Measurements from ENCODE around the gene RHEBL1. TPM values are rescaled to one million over a fixed set of nuclear protein-coding genes. Genes with fewer than 3 reads are reported as not detected.

Gene RHEBL1
- total RNA-seq, 1 donor from 2014 or later: 5.3 TPM

- Histone ChIP-seq H3K9me3 (ENCODE audit: low read depth) (no peaks in the 10 kb centered on the region), H3K9ac (no peak overlapping the region), H3K4me1 (peaks cover 25% of the 10 kb centered on the region), H3K36me3 (no peaks in the 10 kb centered on the region), H3K27ac (no peak overlapping the region), H2AFZ (replicated peaks) (no peak overlapping the region), H3K4me3 (no peak overlapping the region), H4K20me1 (ENCODE audit: low read depth) (peaks cover 27% of the 10 kb centered on the region), H3K4me2 (no peak overlapping the region), H3K79me2 (ENCODE audit: low read depth) (no peaks in the 10 kb centered on the region), H3K27me3 (peaks cover 34% of the 10 kb centered on the region), H3F3A (ENCODE audit: low read depth) (peaks cover 30% of the 10 kb centered on the region)
- peaks cover 24% of the 10 kb centered on the region for H3K4me1 Mint-ChIP-seq
- peaks cover 32% of the 10 kb centered on the region for H3K36me3 Mint-ChIP-seq
- no peak overlapping the region for H3K27ac Mint-ChIP-seq
- H3K4me3 Mint-ChIP-seq: no peak overlapping the region
- no peak for DNase-seq (ENCODE audit: low spot score)
- peaks cover 36% of the 10 kb centered on the region for H3K27me3 Mint-ChIP-seq (ENCODE audit: insufficient read depth, low read depth)
- no peaks in the 10 kb centered on the region for H3K9me3 Mint-ChIP-seq
- TF ChIP-seq EZH2 (IDR thresholded peaks at IDR 0.05) (no peak), CTCF (IDR thresholded peaks at IDR 0.05) (no peak), EZH2phosphoT487 (IDR thresholded peaks at IDR 0.05) (no peak)
Measured at GRCh38 chr12:49097381-49097780, 27.6 kb upstream of the RHEBL1 start.

- Histone ChIP-seq H3K9ac (no peak overlapping the region), H3K79me2 (ENCODE audit: low read depth) (no peaks in the 10 kb centered on the region), H3K4me2 (peak overlapping the region; percentile 76), H3K36me3 (no peaks in the 10 kb centered on the region), H4K20me1 (ENCODE audit: low read depth) (peaks cover 27% of the 10 kb centered on the region), H3K4me3 (peak overlapping the region; percentile 44), H3F3A (ENCODE audit: low read depth) (peaks cover 49% of the 10 kb centered on the region), H2AFZ (replicated peaks) (no peak overlapping the region), H3K9me3 (ENCODE audit: low read depth) (no peaks in the 10 kb centered on the region), H3K27me3 (peaks cover 58% of the 10 kb centered on the region), H3K27ac (no peak overlapping the region), H3K4me1 (peaks cover 35% of the 10 kb centered on the region)
- Mint-ChIP-seq H3K27ac (no peak overlapping the region), H3K9me3 (peaks cover 2% of the 10 kb centered on the region), H3K4me1 (peaks cover 43% of the 10 kb centered on the region), H3K36me3 (peaks cover 22% of the 10 kb centered on the region), H3K27me3 (ENCODE audit: insufficient read depth, low read depth) (peaks cover 59% of the 10 kb centered on the region), H3K4me3 (peak overlapping the region; percentile 68)
- DNase-seq (ENCODE audit: low spot score): no peak
- TF ChIP-seq EZH2phosphoT487 (IDR thresholded peaks at IDR 0.05): no peak
- TF ChIP-seq CTCF (IDR thresholded peaks at IDR 0.05): no peak
- no peak for TF ChIP-seq EZH2 (IDR thresholded peaks at IDR 0.05)
Measured at GRCh38 chr12:49094975-49095365, 25.2 kb upstream of the RHEBL1 start.

- Mint-ChIP-seq H3K9me3 (peaks cover 2% of the 10 kb centered on the region), H3K4me3 (peak within 1 kb of the TSS; percentile 73), H3K27me3 (ENCODE audit: insufficient read depth, low read depth) (peaks cover 61% of the 10 kb centered on the region), H3K4me1 (peaks cover 43% of the 10 kb centered on the region), H3K36me3 (peaks cover 22% of the 10 kb centered on the region), H3K27ac (no peak within 1 kb of the TSS)
- peak within 1 kb of the TSS; percentile 44 for H3K4me3 ChIP-seq
- H3K9me3 ChIP-seq (ENCODE audit: low read depth): no peaks in the 10 kb centered on the region
- H3K36me3 ChIP-seq: no peaks in the 10 kb centered on the region
- H3K4me1 ChIP-seq: peaks cover 40% of the 10 kb centered on the region
- peaks cover 27% of the 10 kb centered on the region for H4K20me1 ChIP-seq (ENCODE audit: low read depth)
- H2AFZ ChIP-seq (replicated peaks): no peak within 1 kb of the TSS
- TF ChIP-seq EZH2phosphoT487 (IDR thresholded peaks at IDR 0.05) (peak; percentile 80), CTCF (IDR thresholded peaks at IDR 0.05) (no peak), EZH2 (IDR thresholded peaks at IDR 0.05) (peak; percentile 81)
- H3K27ac ChIP-seq: no peak within 1 kb of the TSS
- no peak within 1 kb of the TSS for H3K9ac ChIP-seq
- no peaks in the 10 kb centered on the region for H3K79me2 ChIP-seq (ENCODE audit: low read depth)
- H3K27me3 ChIP-seq: peaks cover 64% of the 10 kb centered on the region
- peak; percentile 83 for DNase-seq (ENCODE audit: low spot score)
- peak within 1 kb of the TSS; percentile 76 for H3K4me2 ChIP-seq
- H3F3A ChIP-seq (ENCODE audit: low read depth): peaks cover 49% of the 10 kb centered on the region
Measured at GRCh38 chr12:49094160-49094974, 24.6 kb upstream of the RHEBL1 start, which contains the start of gene DHH. Gene DHH (minus strand): TSS chr12:49094801. CDS start chr12:49094512, 289 bp downstream.
